SK-N-SH (cell line): ENCODE measurements around the gene PLIN4. TPM values are rescaled to one million over a fixed set of nuclear protein-coding genes. Genes with fewer than 3 reads are reported as not detected.
A peak's percentile ranks its signal among the peaks of the same experiment; 100 is the strongest.

Experiments used
- CTCF ChIA-PET: fragments of 300-600, 350-600 bp; formaldehyde crosslinking; extraction: SDS; loops from one replicate; lab custom pipeline; 2021; lab: Yijun Ruan, JAX
- POLR2A ChIA-PET: fragments of 350-600 bp; sonication (Branson Sonifier 250); formaldehyde crosslinking; extraction: SDS; loops from one replicate; lab custom pipeline; 2020; ENCODE audit warnings: antibody characterized with exemption, inconsistent platforms; lab: Yijun Ruan, JAX
- DNase-seq: peaks from one replicate; pipeline ENCODE4 v3.0.0; 2012
- H2AFZ ChIP-seq: fragments of 200-600 bp; sonication (generic); 2 replicates; pipeline ENCODE4 v1.8.1; 2016; ENCODE audit warnings: antibody characterized with exemption, mild to moderate bottlenecking, low read depth
- H3F3A ChIP-seq: fragments of 200-600 bp; sonication (generic); replicated peaks from 2 replicates; pipeline ENCODE3; 2016; ENCODE audit warnings: antibody characterized with exemption, mild to moderate bottlenecking; ENCODE audit not compliant: insufficient read depth
- H3K27ac ChIP-seq, 2 experiments: fragments of 200-500 bp in 1 of 2; fragments of 200-600 bp in 1 of 2; sonication (Bioruptor generic) in 1 of 2; sonication (generic), shearing (Covaris generic) in 1 of 2; 2 replicates each; pipeline versions ENCODE4 v1.5.1 to v1.6.1; 2014 to 2016; ENCODE audit warnings: low read depth in 2 of 2, inconsistent platforms in 1 of 2, low read length in 1 of 2, mild to moderate bottlenecking in 1 of 2, mixed read lengths in 1 of 2
- H3K27me3 ChIP-seq: fragments of 200-600 bp; sonication (generic), shearing (Covaris generic); 2 replicates; pipeline ENCODE4 v1.6.1; 2016; ENCODE audit warnings: mixed run types; ENCODE audit not compliant: insufficient read depth
- H3K36me3 ChIP-seq, 2 experiments: fragments of 200-500 bp in 1 of 2; fragments of 200-600 bp in 1 of 2; sonication (Bioruptor generic) in 1 of 2; sonication (generic) in 1 of 2; replicated peaks in 1 of 2; 2 replicates each; pipeline versions ENCODE3 to v1.5.1; 2014 to 2016; ENCODE audit warnings: low read length in 1 of 2, mild to moderate bottlenecking in 1 of 2; ENCODE audit not compliant: insufficient read depth in 2 of 2, control insufficient read depth in 1 of 2
- H3K4me1 ChIP-seq, 2 experiments: fragments of 200-500 bp in 1 of 2; fragments of 200-600 bp in 1 of 2; sonication (Bioruptor generic) in 1 of 2; sonication (generic), shearing (Covaris generic) in 1 of 2; 2 replicates each; pipeline versions ENCODE4 v1.5.1 to v1.6.1; 2014 to 2016; ENCODE audit warnings: low read depth in 1 of 2, low read length in 1 of 2, mixed run types in 1 of 2; ENCODE audit not compliant: insufficient read depth in 2 of 2, control insufficient read depth in 1 of 2
- H3K4me2 ChIP-seq: fragments of 200-600 bp; sonication (generic), shearing (Covaris generic); 2 replicates; pipeline ENCODE4 v1.6.1; 2017; ENCODE audit warnings: mixed run types
- H3K4me3 ChIP-seq, 2 experiments: fragments of 200-500 bp in 1 of 2; fragments of 200-600 bp in 1 of 2; sonication (Bioruptor generic) in 1 of 2; sonication (generic), shearing (Covaris generic) in 1 of 2; 2 replicates each; pipeline versions ENCODE4 v1.5.1 to v1.8.1; 2014 to 2016; ENCODE audit warnings: low read depth in 2 of 2, inconsistent platforms in 1 of 2, low read length in 1 of 2, mild to moderate bottlenecking in 1 of 2, mixed read lengths in 1 of 2, moderate library complexity in 1 of 2
- H3K79me2 ChIP-seq: fragments of 200-600 bp; sonication (generic); 2 replicates; pipeline ENCODE4 v1.8.1; 2017; ENCODE audit warnings: mild to moderate bottlenecking; ENCODE audit not compliant: insufficient read depth
- H3K9ac ChIP-seq: fragments of 200-600 bp; sonication (generic); 2 replicates; pipeline ENCODE4 v1.6.1; 2017; ENCODE audit warnings: mixed run types
- H3K9me2 ChIP-seq: fragments of 200-600 bp; sonication (generic); 2 replicates; pipeline ENCODE4 v1.6.1; 2017; ENCODE audit warnings: mixed run types
- H3K9me3 ChIP-seq: fragments of 200-600 bp; sonication (generic); 2 replicates; pipeline ENCODE4 v1.6.1; 2017; ENCODE audit warnings: mixed run types, mild to moderate bottlenecking, moderate library complexity
- H4K20me1 ChIP-seq: fragments of 200-600 bp; sonication (generic); 2 replicates; pipeline ENCODE4 v1.6.1; 2017; ENCODE audit warnings: mild to moderate bottlenecking, mixed run types; ENCODE audit not compliant: insufficient read depth
- CHD2 ChIP-seq: fragments of 150-350 bp; IDR thresholded peaks from 2 replicates; pipeline ENCODE4 v1.6.1; 2018; ENCODE audit warnings: low read length; ENCODE audit not compliant: partially characterized antibody
- CTCF ChIP-seq: fragments of 200-600 bp; sonication (generic); IDR thresholded peaks from 2 replicates; pipeline ENCODE4 v1.6.1; 2017; ENCODE audit warnings: antibody characterized with exemption, mild to moderate bottlenecking, moderate library complexity
- FOSL2 ChIP-seq: IDR thresholded peaks from 2 replicates; pipeline ENCODE4 v1.4.0; 2012; ENCODE audit warnings: low read depth, mild to moderate bottlenecking, moderate library complexity, borderline replicate concordance
- FOXM1 ChIP-seq: IDR thresholded peaks from 2 replicates; pipeline ENCODE4 v1.4.0; 2012; ENCODE audit warnings: low read depth, mild to moderate bottlenecking
- RAD21 ChIP-seq: IDR thresholded peaks from 2 replicates; pipeline ENCODE4 v1.6.1; 2012; ENCODE audit warnings: mild to moderate bottlenecking, low read length
- RCOR1 ChIP-seq: fragments of 150-350 bp; IDR thresholded peaks from 2 replicates; pipeline ENCODE4 v1.6.1; 2017; ENCODE audit warnings: antibody characterized with exemption, low read length
- SMC3 ChIP-seq: IDR thresholded peaks from 2 replicates; pipeline ENCODE4 v1.6.1; 2012; ENCODE audit warnings: low read depth, low read length, improper control_type of control experiment
- WGBS: methylation state at CpG from one replicate; pipeline ENCODE4 v1.1.6; 2017; ENCODE audit warnings: low lambda C conversion rate; 5-methylcytosine and 5-hydroxymethylcytosine counted together
- polyA plus RNA-seq, 3 experiments: library from polyadenylated mRNA; depleted of rRNA; stranded (reverse); fragments of >200 nt; gene quantifications; 2 replicates each; pipeline ENCODE4 v1.2.3, GENCODE V29; 2012

The PLIN4 gene
- polyA plus RNA-seq, 1 of the 3 experiments (the other 2 are of a cell fraction) = 0.07 TPM

- Histone ChIP-seq H4K20me1 (no peaks in the 10 kb centered on the region), H3K4me2 (no peak overlapping the region), H3F3A (no peaks in the 10 kb centered on the region), H3K79me2 (no peaks in the 10 kb centered on the region), H3K27ac (no peak overlapping the region), H3K9ac (no peak overlapping the region), H3K4me1 (no peaks in the 10 kb centered on the region; a peak in 1 of 4 replicates), H2AFZ (no peak overlapping the region), H3K9me2 (no peaks in the 10 kb centered on the region), H3K9me3 (no peaks in the 10 kb centered on the region), H3K4me3 (no peak overlapping the region; a peak in 1 of 4 replicates)
- CTCF ChIA-PET = interaction anchor here (0.7 to 7.2 kb wide), 25 partner anchors 8 to 256 kb away, joined by 3 to 78 read pairs (median 5); partner anchors contain the start of genes LRG1 and PLIN5
- TF ChIP-seq RCOR1 = no peak
- TF ChIP-seq CTCF = peak; percentile 80
- TF ChIP-seq SMC3 = peak; percentile 33; the same call in 1 of the 2 replicates
- TF ChIP-seq FOSL2 = no peak
- TF ChIP-seq RAD21 = peak; percentile 34
- TF ChIP-seq, all 33 proteins: peak for 3
- WGBS = 56% methylated on average over 22 of the region's 53 CpGs
- no peaks in the 10 kb centered on the region for H3K36me3 ChIP-seq
- peak; percentile 86 for DNase-seq
- H3K27me3 ChIP-seq = no peaks in the 10 kb centered on the region
- POLR2A ChIA-PET = no interaction called here
Observed at GRCh38 chr19:4523306-4524110, 5.2 kb upstream of the PLIN4 start.

GRCh38 chr19:4522291-4523002 lies 4.2 kb upstream of the PLIN4 start:
- Histone ChIP-seq H3K4me2 (no peak overlapping the region), H3K9ac (no peak overlapping the region), H3K4me1 (no peaks in the 10 kb centered on the region; a peak in 1 of 4 replicates), H2AFZ (no peak overlapping the region), H3K4me3 (no peak overlapping the region), H3K9me2 (no peaks in the 10 kb centered on the region), H3K27ac (no peak overlapping the region), H3K79me2 (no peaks in the 10 kb centered on the region), H4K20me1 (no peaks in the 10 kb centered on the region), H3K36me3 (no peaks in the 10 kb centered on the region), H3K9me3 (no peaks in the 10 kb centered on the region), H3K27me3 (no peaks in the 10 kb centered on the region), H3F3A (no peaks in the 10 kb centered on the region)
- WGBS = 80% methylated on average over 13 of the region's 15 CpGs
- DNase-seq = no peak
- CTCF ChIA-PET = interaction anchor here (0.6 to 7.2 kb wide), 20 partner anchors 7 to 255 kb away, joined by 3 to 78 read pairs (median 5); partner anchors contain the start of genes LRG1 and PLIN5
- POLR2A ChIA-PET = no interaction called here
- TF ChIP-seq FOXM1 (no peak), CTCF (no peak), RCOR1 (no peak), CHD2 (no peak)
